ENCODE results near the gene TRUB2.

DNA sequence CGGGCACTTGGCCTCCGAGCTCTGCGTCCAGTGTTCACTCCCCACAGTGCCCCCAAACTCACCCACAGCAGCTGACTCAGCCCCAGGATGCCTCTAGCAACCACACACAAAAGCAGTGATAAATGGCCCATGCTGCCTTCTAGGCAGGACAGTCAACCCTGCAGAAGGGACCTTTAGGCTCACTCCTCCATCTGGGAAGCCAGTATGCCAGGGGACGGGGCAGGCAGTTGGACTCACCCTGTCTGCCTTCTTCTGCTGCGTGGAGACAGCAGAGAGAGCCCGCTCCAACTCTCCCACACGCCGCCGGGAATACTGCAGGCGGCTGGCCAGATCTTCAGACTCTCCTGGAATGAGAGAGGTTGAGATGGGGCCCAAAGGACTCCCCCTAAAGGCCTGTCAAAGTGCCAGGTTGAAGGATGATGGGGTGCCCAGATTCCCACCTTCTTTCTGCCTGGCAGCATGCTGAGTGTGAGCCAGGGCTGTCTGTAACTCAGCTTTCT lies 56.8 kb downstream of the TRUB2 start:
- TF ChIP-seq POLR2A (IDR thresholded peaks at IDR 0.05; ENCODE audit: insufficient read depth in 1 of 2, low read depth in 2 of 2, low read length in 2 of 2), result peak in 1 of 2 experiments; percentile 19; a peak in 1 of 4 replicates
- TF ChIP-seq POLR2AphosphoS2 (IDR thresholded peaks at IDR 0.05; ENCODE audit: low read depth, low read length), result no peak
- TF ChIP-seq SIN3A (IDR thresholded peaks at IDR 0.05; ENCODE audit: borderline replicate concordance, low read depth, low read length), result no peak
